IPS DF 6.9 (cell line): Measurements from ENCODE around the gene AKNAD1.

Experiments used
- DNase-seq: peaks from one replicate; pipeline ENCODE4 v3.0.0-alpha.2; 2013; ENCODE audit warnings: low read depth, low spot score
- H3K27ac ChIP-seq: one replicate; pipeline ENCODE4 v1.5.1; 2013; ENCODE audit warnings: low read length, control low read depth
- H3K27me3 ChIP-seq: 2 replicates; pipeline ENCODE4 v1.6.1; 2013; ENCODE audit warnings: mild to moderate bottlenecking, low read length; ENCODE audit not compliant: control insufficient read depth, insufficient read depth
- H3K36me3 ChIP-seq: 2 replicates; pipeline ENCODE4 v1.6.1; 2013; ENCODE audit warnings: low read length; ENCODE audit not compliant: control insufficient read depth, insufficient read depth
- H3K4me1 ChIP-seq: 2 replicates; pipeline ENCODE4 v1.6.1; 2013; ENCODE audit warnings: low read length; ENCODE audit not compliant: control insufficient read depth, insufficient read depth
- H3K4me3 ChIP-seq: 2 replicates; pipeline ENCODE4 v1.5.1; 2013; ENCODE audit warnings: mild to moderate bottlenecking, low read length
- H3K9me3 ChIP-seq: 2 replicates; pipeline ENCODE4 v1.6.1; 2013; ENCODE audit warnings: low read length, inconsistent platforms; ENCODE audit not compliant: control insufficient read depth, insufficient read depth
- WGBS: extraction: QIAGEN DNeasy Blood & Tissue Kit; methylation state at CpG from one replicate; pipeline ENCODE4 v1.1.7; 2013; ENCODE audit warnings: mixed read lengths, missing lambda C conversion rate; ENCODE audit not compliant: insufficient read length, insufficient coverage; 5-methylcytosine and 5-hydroxymethylcytosine counted together

AKNAD1 gene

DNA sequence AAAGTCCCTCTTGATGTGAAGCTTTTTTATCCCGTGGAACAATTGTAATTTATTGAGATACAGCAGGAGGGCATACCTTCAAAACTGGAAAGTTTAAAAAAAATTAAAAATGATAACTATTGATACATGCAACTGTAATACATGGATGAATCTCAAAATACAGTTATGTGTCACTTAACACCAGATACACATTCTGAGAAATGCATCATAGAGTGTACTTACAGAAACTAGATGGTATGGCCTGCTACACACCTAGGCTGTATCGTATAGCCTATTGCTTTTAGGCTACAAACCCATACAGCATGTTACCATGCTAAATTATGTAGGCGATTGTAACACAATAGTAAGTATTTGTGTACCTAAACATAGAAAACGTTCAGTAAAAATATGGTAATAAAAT is 7.1 kb upstream of the AKNAD1 start:
- H3K36me3 ChIP-seq = no peaks in the 10 kb centered on the region
- H3K9me3 ChIP-seq = no peaks in the 10 kb centered on the region
- H3K4me1 ChIP-seq = no peaks in the 10 kb centered on the region
- H3K27me3 ChIP-seq = no peaks in the 10 kb centered on the region
- no peak for DNase-seq
- no peak overlapping the region for H3K27ac ChIP-seq
- H3K4me3 ChIP-seq = no peak overlapping the region
- no CpG with 5 or more reads among the region's 4 CpGs for WGBS

DNA sequence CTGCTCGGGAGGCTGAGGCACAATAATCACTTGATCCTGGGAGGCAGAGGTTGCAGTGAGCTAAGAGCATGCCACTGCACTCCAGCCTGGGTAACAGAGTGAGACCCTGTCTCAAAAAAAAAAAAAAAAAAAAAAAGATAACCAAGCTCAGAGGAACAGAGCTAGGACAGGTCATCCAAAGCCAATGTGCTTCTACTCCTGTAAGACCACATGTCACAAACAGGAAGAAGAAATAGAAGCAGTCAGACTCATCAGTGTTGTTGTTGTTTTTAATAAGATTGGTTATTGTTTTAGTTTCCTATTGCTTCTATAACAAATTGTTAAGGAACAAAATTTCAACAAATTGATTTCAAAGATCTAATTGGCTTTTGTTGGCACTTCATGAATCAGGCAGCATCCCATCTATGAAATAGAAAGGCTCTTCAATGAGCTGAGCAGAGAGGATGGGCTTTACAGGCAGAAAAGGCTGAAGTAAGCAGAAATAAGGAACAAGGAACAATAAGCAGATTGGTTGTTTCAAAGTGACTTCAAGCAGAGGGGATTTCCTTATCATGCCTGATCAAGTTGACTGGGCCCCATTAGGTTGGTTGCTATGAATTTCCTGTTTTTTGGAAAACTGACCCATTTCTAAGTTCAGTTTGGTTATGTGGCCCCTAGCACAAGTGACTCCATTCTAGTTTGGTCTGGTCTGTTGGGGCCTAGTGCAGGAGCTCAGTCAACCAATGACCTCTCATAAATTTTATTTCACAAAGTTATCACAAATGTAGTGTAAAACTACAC is 6.0 kb upstream of the AKNAD1 start:
- H3K4me3 ChIP-seq = no peak overlapping the region
- no peaks in the 10 kb centered on the region for H3K4me1 ChIP-seq
- no peaks in the 10 kb centered on the region for H3K9me3 ChIP-seq
- no peak overlapping the region for H3K27ac ChIP-seq
- no peaks in the 10 kb centered on the region for H3K36me3 ChIP-seq
- no peak for DNase-seq
- H3K27me3 ChIP-seq = no peaks in the 10 kb centered on the region
- no CpG with 5 or more reads among the region's 1 CpG for WGBS

DNA sequence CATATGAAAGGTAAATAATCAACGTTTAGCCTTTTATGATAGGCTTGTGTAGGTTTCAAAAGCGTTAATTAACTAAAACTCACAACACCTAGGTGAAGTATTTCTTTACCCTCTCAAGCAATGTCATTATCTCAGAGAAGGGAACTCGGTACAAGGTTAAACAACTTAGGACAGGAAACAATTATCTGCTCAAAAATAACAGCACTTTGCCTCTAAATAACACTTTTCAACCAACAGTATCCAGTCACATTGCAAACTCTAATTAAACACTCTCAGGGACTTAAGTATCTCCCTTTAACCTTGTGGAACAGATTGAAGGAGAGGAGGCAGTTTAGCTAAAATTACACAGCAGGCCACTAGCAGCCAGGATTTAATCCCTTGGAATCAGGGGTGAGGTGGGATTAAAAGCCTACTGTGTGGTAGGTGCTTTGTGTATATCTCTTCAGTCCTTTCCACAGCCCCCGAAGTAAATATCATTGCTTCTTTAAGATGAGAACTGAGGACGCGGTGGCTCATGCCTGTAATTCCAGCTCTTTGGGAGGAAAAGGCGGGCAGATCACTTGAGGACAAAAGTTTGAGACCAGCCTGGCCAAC is 5.2 kb upstream of the AKNAD1 start:
- Histone ChIP-seq H3K36me3 (no peaks in the 10 kb centered on the region), H3K4me3 (no peak overlapping the region), H3K4me1 (no peaks in the 10 kb centered on the region), H3K27ac (no peak overlapping the region), H3K9me3 (no peaks in the 10 kb centered on the region), H3K27me3 (no peaks in the 10 kb centered on the region)
- WGBS = no CpG with 5 or more reads among the region's 7 CpGs
- DNase-seq = no peak

DNA sequence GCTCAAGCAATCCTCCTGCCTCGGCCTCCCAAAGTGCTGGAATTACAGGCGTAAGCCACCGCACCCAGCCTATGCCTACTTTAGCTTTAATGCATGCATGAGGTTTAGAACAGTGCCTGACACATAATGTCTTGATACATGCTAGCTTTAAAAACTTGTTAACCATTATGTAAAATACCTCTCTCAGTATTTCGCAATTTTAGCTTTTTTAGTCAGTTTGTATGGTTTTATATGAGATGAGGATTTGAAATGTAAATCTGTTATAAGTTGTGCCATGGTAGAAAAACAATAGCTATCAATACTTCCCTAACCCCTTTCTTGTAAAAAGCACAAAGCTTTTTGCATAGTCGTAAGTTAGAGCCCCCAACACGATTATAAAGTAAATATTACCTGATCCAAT is 4.7 kb upstream of the AKNAD1 start:
- H3K36me3 ChIP-seq = no peaks in the 10 kb centered on the region
- no peaks in the 10 kb centered on the region for H3K27me3 ChIP-seq
- DNase-seq = no peak
- no peak overlapping the region for H3K27ac ChIP-seq
- no peak overlapping the region for H3K4me3 ChIP-seq
- no peaks in the 10 kb centered on the region for H3K4me1 ChIP-seq
- H3K9me3 ChIP-seq = no peaks in the 10 kb centered on the region
- WGBS = no CpG with 5 or more reads among the region's 6 CpGs

DNA sequence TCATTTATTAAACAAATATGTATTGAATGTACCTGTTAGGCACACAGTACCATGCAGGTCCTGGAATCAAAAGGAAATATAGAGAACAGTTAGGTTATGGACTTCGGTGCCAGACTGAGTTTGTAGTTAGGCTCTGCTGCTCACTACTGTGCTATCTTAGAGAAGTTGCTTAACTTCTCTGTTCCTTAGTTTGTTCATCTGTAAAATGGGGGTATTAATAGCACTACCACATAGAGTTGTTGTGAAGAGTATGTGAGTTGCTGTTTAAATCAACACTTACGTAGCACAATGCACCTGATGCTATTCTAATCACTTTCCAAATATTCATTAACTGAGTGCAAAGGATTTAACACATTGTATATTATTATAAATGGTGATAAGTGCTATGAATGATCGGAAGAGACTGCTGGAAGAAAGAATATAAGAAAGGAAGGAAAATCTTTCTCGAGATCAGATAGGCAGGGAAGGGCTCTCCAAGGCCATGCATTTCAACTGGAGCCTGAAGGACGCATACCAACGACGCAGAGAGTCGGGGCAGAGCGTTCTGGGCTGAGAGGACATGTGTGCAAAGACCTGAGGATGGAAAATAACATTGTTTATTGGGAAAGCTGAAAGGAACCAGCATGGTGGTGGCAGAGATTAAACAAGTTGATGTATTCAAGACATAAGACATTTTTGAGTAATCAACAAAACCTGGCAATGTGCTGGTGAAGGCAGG is 3.5 kb upstream of the AKNAD1 start:
- no peak overlapping the region for H3K27ac ChIP-seq
- no peaks in the 10 kb centered on the region for H3K27me3 ChIP-seq
- no CpG with 5 or more reads among the region's 9 CpGs for WGBS
- H3K4me3 ChIP-seq = no peak overlapping the region
- no peaks in the 10 kb centered on the region for H3K4me1 ChIP-seq
- H3K9me3 ChIP-seq = no peaks in the 10 kb centered on the region
- no peaks in the 10 kb centered on the region for H3K36me3 ChIP-seq
- no peak for DNase-seq

DNA sequence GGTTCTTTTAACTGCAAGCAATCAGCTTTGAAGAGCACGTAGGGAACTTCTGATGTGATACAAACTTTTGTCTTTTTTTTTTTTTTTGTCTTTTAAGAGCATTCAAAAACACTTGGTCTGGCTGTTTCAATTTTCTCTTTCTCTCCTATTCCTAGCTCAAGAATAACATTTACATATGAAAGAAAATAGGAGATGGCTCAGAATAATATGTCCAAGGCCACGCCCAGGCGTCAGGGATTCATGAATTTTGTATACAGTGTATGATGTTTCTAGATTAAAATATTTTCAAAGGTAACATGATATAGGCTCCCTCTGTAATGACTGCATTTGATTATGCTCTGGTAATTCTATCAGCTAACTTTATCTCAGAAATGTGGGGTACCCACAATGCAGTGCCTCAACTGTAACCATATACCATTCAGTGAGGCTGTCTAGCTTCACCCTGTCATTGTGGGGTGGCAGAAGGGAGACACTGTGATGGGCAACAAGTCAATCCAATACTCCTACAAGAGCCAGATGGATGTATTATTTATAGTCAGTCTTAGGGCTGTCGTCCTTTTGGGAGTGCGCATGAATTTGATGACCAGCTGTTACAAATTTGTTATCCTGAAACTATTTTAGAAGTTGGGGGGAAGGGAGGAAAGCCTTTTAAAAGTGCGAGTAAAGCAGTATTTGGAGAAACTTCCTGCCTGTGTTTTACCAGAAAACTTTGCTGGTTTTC is 1.5 kb upstream of the AKNAD1 start:
- Histone ChIP-seq H3K27me3 (no peaks in the 10 kb centered on the region), H3K4me1 (no peaks in the 10 kb centered on the region), H3K9me3 (no peaks in the 10 kb centered on the region), H3K4me3 (no peak overlapping the region), H3K27ac (no peak overlapping the region), H3K36me3 (no peaks in the 10 kb centered on the region)
- WGBS = no CpG with 5 or more reads among the region's 6 CpGs
- DNase-seq = no peak

DNA sequence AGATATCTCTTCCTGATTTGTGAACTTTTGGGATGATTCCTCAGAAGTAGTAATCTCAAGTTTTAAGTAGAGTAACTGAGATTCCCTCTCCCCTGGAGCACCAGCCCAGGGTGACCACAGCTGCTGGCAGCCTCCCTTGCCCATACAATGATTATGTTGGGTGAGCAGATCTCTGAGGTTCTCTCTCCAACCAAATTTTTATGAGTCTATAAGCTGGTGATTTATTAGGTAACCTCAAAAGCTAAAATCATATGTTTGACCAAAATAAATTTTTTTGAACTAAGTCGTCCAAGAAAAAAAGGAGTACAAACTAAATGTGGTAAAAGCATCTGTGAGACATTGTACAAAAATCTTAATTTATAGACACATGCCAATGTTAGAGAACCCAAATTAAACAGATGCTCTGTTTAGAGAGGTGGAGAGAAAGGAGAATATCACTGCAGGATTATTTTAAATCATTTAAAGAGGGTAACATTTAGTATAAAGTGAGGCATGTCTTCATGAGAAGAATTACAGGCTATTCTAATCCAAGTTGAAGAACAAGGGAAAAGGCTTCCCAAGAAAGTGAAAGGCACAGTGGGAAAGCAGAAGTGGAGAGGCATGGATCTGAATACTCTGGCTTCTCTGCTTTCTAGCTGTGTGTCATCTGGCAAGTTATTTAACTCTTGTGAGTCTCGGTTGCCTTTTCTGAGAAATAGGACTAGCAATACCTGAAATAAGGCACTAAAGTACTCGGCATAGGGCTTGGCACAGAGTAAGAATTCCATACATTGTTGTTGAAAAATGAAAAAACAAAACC is 2.5 kb downstream of the AKNAD1 start:
- H3K27ac ChIP-seq = no peak overlapping the region
- no CpG with 5 or more reads among the region's 3 CpGs for WGBS

DNA sequence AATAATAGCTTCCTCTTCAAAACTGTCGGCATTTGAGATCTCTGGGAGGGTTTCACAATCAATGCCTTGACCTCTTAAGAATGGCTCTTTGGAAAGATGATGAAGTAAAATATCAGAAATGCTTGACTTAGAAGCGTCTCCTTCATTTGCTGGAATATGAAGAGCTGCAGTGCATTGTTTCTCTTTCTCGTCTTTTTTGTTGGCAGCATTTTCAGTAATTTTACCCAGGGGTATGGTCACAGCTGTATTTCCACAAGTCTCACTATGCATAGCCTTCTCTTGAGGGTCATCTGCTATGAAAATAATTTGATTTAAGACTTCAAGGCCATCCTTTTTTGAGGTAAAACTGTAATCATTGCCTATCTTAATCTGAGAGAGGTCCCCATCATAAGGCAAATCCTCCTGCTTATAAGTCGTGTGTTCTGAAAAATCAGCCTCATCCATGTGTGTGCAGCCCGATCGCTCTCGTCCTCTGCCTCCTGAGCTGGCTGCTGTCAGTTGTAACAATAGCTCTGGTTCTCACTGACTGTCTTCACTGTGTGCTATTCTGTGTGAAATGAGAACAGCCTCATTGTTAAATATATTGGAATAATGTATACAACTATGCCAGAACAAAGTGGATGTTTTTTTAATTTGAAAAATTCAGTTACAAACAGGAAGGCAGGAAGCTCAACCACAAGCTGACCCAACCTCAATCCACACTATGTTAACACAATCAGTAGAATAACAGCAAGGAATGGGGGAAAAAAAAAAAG is 4.5 kb downstream of the AKNAD1 start:
- Histone ChIP-seq H3K36me3 (no peaks in the 10 kb centered on the region), H3K4me1 (no peaks in the 10 kb centered on the region), H3K4me3 (no peak overlapping the region), H3K27ac (no peak overlapping the region), H3K27me3 (no peaks in the 10 kb centered on the region), H3K9me3 (no peaks in the 10 kb centered on the region)
- DNase-seq = no peak
- WGBS = no CpG with 5 or more reads among the region's 7 CpGs

More for the DNA sequence above, 2.5 kb downstream of the AKNAD1 start:
- no peak overlapping the region for H3K4me3 ChIP-seq
- H3K36me3 ChIP-seq = no peaks in the 10 kb centered on the region
- DNase-seq = no peak
- no peaks in the 10 kb centered on the region for H3K27me3 ChIP-seq
- no peaks in the 10 kb centered on the region for H3K9me3 ChIP-seq
- no peaks in the 10 kb centered on the region for H3K4me1 ChIP-seq

DNA sequence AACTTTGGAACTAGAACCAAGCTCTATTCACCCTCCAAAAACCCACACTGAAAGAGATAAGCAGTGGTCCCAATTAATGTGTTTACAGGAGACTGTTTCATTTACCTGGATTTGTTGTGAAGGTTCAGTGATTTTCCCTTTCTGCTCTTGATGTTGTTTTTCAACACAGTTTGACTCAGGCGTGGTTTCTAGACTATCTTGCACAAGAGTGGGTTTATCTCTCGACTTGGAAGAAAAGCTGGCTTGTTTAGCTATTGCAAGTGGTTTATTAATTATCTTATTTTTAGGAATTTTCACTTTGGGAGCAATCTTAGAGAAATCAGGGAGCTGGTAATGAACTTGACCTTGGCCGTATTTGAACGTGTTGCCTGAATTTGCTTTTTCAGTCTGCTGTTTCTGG is 5.3 kb downstream of the AKNAD1 start:
- H3K4me3 ChIP-seq = no peak overlapping the region
- H3K9me3 ChIP-seq = no peaks in the 10 kb centered on the region
- no peaks in the 10 kb centered on the region for H3K36me3 ChIP-seq
- WGBS = no CpG with 5 or more reads among the region's 4 CpGs
- no peaks in the 10 kb centered on the region for H3K27me3 ChIP-seq
- no peaks in the 10 kb centered on the region for H3K4me1 ChIP-seq
- DNase-seq = no peak
- H3K27ac ChIP-seq = no peak overlapping the region
